SH-SY5Y (cell line): ENCODE results near the gene OR2F1.

ENCODE experiments used
- GATA2 ChIP-seq: IDR thresholded peaks from 2 replicates; pipeline ENCODE4 v1.6.1; 2011; ENCODE audit warnings: mild to moderate bottlenecking, low read depth, low read length
- GATA3 ChIP-seq: IDR thresholded peaks from 2 replicates; pipeline ENCODE4 v1.6.1; 2011; ENCODE audit warnings: low read depth, mild to moderate bottlenecking, low read length, moderate library complexity

OR2F1 gene

GRCh38 chr7:143936087-143937009, 18.3 kb upstream of the OR2F1 start:
- no peak for TF ChIP-seq GATA2
- no peak for TF ChIP-seq GATA3

DNA sequence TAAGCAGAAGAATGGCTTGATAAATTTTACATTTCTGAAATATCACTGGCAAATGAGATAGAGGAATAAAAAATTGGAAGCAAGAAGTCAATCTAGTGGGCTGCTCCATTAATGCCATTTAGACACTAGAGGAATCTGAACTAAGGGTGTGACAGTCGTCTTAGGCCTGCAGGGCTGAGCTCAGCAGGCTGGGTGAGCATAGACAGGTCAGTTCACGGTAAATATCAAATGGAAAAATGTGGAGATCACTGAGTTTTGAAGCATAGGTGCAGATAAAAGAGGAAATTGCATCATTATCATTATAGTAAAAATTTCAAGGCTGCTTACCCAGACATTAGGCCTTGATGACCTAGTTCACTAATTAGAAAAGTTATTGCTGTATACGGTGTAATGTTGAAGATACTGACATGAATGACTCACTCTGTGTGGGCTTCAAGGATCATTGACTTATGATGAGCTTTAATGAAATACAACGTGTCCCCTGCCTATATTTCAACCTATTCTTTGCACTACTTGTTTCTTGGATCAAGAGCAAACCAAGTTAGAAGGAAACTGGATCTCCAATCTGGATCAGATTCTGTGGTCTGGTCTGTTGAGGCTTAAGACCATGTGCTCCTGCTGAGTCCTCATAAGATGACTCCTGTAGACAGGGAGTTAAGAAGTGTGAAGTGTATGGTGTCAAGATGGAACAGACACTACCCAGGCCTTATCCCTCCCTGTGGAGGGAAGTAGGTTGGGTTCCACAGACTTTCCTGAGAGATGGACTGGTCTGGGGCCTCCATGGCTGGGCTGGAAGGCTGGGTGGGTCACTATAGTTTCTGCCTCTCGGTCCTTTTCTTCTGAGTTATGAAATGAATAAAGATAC, 16.0 kb upstream of the OR2F1 start:
- TF ChIP-seq GATA3 (no peak), GATA2 (no peak)

GRCh38 chr7:143945423-143945822, 9.2 kb upstream of the OR2F1 start:
- no peak for TF ChIP-seq GATA3
- TF ChIP-seq GATA2, result no peak

DNA sequence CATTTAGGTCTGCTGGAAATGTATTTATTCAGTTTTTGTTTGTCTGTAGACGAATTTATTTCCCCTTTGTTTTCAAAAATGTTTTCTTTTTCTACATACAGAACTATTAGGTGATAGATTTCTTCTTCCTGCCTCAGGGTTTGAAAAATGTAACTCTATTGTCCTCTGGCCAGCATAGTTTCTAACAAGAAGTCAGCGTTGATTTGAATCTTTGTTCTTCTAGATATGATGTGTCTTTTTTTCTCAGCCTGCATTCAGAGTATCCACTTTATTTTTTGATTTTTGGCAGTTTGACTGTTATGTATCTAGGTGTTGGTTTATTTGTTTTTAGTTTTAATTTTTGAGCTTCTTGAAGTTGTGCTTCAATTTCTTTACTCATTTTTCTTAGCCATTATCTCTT, 7.5 kb upstream of the OR2F1 start:
- no peak for TF ChIP-seq GATA3

DNA sequence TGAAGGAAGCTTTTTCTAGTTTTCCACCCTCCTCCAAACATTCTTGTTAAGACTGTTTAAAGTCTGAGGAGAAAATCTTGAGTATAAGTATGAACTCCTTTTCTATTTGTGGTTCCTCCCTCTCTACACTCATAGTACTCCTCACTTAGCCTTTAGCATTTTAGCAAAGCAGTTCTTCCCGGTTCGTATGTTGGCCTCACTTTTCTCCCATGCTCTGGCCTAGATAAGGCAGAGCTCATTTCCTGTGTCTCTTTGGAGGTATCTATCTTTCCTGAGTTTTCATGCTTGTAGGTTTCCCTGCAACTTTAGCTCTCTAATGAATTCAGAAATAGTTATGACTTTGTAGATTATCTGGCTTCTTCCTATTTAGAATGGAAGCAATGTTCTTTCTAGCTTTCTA, 5.9 kb upstream of the OR2F1 start:
- TF ChIP-seq GATA2, result no peak
- TF ChIP-seq GATA3, result no peak

- TF ChIP-seq GATA3 (no peak), GATA2 (no peak)
These were observed 1.2 kb upstream of the OR2F1 start for GRCh38 chr7:143953421-143953820.

- TF ChIP-seq GATA2 (no peak), GATA3 (no peak)
These were observed 509 bp upstream of the OR2F1 start for GRCh38 chr7:143954135-143954534.

DNA sequence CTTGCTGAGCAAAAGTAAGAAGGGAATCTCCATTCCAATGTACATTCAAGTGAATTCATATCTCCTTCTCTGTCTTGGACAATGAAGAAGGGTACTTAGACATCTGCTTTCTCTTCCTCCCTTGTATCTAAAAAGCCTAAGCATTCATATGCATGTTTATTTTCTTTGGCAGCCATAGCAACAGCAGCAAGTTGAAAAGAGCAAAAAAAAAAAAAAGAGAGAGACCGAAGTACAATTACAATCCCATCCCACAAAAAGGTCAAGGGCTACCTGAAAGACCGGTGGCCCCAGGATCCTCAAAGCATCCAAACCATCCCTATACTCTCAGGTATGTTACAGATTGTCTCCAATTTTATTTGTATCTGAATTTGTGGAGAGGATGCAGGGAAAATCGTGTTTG, 4.1 kb downstream of the OR2F1 start:
- no peak for TF ChIP-seq GATA2
- TF ChIP-seq GATA3, result no peak

- TF ChIP-seq GATA3 (no peak), GATA2 (no peak)
These were observed 6.4 kb downstream of the OR2F1 start for GRCh38 chr7:143960813-143961610.

GRCh38 chr7:143965280-143965679, 10.6 kb downstream of the OR2F1 start:
- TF ChIP-seq GATA3 (no peak), GATA2 (no peak)

DNA sequence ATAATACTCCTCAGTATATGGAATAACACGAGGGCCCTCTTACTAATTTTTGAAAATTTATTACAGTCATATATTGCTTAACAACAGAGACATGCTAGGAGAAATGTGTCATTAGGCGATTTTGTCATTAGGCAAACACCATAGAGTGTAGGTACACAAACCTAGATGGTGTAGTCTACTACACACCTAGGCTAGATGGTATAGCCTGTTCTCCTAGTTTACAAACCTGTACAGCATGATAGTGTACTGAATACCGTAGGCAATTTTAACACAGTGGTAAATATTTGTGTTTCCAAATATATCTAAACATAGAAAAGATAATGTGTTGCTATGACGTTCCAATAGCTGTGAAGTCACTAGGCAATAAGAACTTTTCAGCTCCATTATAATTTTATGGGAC, 12.8 kb downstream of the OR2F1 start:
- no peak for TF ChIP-seq GATA3

- TF ChIP-seq GATA3 (no peak), GATA2 (no peak)
These were observed 19.3 kb downstream of the OR2F1 start for GRCh38 chr7:143973870-143974416.

DNA sequence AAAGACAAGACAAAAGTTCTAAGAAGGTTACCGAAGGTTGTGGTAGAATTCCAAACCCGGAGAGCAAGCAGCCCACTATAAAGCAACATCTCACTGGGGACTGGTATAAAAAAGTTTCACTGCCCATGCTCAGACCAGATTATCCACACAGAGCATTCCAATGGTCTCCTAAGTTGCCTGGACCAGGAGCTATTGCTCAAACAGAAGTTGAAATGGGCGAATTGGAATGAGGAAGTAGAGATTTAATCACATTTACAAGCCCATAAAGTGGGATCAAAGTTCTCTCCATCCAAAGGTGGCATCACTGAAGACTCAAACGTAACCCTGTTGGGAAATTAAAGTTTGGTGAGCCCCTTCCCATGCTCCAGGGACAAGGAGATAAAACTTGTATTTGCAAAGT, 19.8 kb downstream of the OR2F1 start:
- no peak for TF ChIP-seq GATA3
- TF ChIP-seq GATA2, result no peak

GRCh38 chr7:143975617-143976016, 21.0 kb downstream of the OR2F1 start:
- TF ChIP-seq GATA3 (no peak), GATA2 (no peak)
